ENCODE data around the gene DOK5.

Gene DOK5

GRCh38 chr20:54535746-54536145, 60.4 kb downstream of the DOK5 start:
- no peak for TF ChIP-seq CTCF (IDR thresholded peaks at IDR 0.05)

- TF ChIP-seq CTCF (IDR thresholded peaks at IDR 0.05), result no peak
These were observed 64.2 kb downstream of the DOK5 start for GRCh38 chr20:54539521-54540046.

DNA sequence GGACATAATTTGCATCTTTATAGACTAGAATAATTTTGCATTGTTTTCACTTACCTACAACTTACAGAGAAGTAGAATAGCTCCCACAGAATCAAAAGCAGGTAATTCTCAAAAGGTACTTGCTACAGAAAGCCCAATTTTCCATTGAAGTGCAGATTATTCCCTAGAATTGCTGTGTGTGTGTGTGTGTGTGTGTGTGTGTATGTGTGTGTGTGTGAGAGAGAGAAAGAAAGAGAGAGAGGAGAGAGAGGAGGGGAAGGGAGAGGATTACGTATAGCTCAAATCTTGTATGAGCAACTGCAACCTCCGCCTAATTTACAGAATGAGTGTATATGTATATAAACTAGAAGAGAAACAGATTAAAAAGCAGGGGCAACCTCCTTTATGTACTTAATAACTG, 68.0 kb downstream of the DOK5 start:
- TF ChIP-seq CTCF (IDR thresholded peaks at IDR 0.05), result no peak

DNA sequence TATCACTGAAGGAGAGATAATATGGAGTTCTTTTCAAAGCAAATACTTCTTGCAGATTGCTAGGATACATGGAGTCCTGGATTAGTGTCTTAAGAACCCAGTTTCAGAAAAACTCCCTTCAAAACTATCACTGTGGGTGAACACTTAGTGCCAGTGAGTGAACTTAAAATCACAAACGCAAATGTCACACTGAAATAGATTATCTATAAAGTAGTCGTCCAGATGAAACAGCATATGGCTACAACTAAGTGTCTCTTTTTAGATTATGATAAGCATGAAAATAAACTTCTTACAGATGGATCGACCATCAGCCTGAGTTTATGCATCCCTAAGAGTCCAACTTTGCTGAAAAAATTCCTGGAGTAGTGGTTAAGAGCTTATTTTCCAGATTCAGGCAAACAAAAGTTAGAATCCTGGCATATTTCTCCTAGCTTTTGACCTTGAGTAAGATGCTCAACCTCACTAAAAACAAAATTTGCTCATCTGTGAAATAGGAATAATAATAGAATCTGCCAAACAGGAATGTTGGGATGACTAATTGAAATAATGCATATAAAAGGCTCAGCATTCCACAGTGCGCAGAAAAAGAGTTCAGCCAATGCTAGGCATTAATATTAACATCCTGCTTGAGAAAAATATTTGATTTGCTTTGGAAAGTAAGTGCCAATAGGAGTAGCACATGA, 70.4 kb downstream of the DOK5 start:
- TF ChIP-seq CTCF (IDR thresholded peaks at IDR 0.05), result no peak

DNA sequence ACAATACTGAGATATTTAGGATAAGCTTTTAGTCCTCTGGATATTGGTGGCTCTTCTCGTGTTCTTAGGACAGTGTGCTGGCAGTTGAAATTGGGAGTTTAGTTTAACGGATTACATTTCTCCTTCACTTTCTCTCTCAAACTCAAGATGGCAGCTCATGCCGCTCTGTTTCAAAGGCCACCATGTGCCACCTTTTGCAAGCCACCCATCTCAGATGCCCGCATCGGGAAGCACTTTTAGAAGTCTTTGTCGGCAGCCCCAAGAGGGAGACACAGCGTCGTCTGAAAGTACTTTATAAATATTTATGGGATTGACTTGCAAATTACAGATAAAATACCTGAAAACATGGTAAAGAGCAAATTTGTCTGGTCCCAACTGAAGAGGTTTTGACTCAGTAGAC, 73.5 kb downstream of the DOK5 start:
- no peak for TF ChIP-seq CTCF (IDR thresholded peaks at IDR 0.05)

DNA sequence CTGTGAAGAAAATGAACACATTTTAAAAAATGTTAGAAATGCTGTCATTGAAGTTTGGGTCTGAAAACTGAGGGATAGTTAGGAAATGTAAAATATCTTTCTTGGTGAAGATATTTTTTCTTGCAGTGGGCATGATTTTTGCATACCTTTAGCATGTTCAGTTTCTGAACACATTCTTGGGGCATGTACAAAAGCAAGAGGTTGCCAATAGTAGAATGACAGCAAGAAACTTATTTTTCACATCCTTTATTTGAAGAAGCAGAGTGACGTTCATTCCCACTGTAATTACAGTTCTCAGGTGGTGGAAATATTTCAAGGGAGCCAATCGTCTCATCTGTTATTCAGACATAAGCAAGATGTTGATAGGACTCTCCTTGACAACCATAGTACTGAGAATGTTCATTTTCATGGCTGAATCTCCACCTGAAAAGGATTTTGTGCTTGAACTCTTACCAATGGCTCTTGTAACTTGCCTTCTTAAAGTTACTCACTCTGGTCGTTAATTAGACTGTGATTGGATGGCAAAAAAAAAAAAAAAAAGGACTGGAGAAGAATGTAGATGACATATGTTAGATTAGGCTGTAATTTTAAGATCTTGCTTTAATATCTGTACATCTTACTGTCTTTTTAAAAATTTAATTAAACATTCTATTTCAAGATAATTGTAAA, 74.4 kb downstream of the DOK5 start:
- no peak for TF ChIP-seq CTCF (IDR thresholded peaks at IDR 0.05)

GRCh38 chr20:54550776-54551396, 75.5 kb downstream of the DOK5 start:
- TF ChIP-seq CTCF (IDR thresholded peaks at IDR 0.05), result no peak

Data from LNCAP (cell line).